Hippocampal formation (tissue), 2 donors: ENCODE data around the gene HOXA7.

ENCODE experiments used
- DNase-seq, 2 donors: peaks; one replicate each; lab custom pipeline; 2025; lab: John Stamatoyannopoulos, UW

Gene HOXA7

GRCh38 chr7:27118580-27118979 lies 37.9 kb downstream of the HOXA7 start:
- no peak for DNase-seq

GRCh38 chr7:27117887-27118491 lies 38.5 kb downstream of the HOXA7 start:
- DNase-seq, result no peak

DNA sequence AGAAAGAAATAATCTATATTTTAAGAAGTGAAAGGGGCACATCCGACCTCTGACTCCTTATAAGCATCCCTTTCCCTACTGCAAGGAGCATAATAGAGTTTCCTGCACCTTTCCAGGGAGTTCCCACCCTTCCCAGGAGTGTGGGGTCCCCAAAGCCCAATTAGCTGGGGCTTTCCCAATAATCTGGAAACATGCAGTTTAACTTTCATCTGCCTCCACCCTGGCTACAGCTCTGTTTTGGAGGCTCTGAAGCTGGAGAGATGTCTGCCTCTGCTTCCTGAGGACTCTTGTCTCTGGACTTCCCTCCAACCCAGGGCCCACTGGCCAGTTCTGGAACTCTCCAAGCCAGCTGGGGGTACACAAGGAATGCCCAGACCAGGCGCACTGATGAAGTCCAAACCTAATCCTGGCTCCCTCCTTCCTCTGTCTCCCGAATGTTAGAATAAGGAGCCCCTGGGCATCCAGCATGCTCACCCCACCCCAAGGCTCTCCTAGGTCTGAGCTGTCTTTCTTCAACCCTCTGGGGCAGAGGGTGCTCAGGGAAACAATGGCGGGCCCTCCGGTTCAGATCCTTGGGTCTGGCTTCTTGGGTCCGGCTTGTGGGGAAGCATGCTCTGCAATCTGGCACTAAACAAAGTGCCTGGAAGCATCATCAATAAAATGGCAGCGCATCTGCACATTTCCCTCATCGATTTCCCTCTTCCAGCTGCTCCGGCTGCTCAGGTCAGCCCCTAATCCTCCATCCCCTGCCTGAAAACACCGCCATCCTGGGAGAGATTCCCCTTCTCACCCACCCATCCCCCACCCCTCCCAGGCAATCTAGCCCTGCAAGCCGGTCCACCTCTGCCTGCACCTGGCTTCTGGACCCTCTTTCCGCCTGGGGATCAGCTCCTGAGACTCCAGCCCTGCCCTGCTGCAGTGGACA lies 39.3 kb downstream of the HOXA7 start:
- DNase-seq, result no peak

GRCh38 chr7:27116031-27116961 lies 40.2 kb downstream of the HOXA7 start:
- no peak for DNase-seq

DNA sequence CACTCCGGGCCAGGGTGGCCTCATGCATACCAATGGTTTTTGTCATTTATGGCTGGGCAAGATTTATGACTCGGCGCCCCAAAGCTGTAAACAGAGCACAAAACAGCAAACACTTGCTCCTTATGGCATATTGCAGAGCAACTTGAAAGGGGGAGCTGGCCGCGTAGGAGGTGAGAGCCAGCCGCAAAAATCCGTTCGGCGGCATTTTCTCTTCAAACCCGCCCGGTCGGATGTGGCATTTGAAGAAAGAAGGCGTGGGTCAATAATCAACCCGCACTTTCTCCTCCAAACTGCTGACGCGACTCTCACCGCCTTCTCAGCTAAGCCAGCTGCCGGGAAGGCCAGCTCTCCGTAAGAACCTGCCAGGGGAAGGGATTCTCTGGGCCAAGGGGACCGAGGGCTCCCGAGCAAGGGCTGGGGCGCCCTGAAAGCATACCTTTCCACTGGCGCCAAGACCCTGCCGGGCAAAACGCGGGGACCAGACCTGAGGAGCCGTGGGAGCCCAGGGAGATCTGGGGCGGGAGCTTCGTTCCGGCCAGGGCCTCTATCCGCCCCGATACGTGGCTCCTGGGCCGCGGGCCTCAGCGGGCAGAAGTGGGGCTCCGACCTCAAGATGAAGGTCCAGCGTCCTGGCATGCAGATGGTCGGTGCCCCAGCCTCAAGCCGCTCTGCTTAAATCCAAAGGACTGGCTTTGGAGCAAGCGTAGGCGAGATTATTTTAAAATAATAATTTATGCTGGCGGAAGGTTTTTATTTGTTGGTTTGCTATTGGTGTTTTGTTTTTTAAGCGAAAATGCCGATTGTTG lies 41.1 kb downstream of the HOXA7 start:
- no peak for DNase-seq

DNA sequence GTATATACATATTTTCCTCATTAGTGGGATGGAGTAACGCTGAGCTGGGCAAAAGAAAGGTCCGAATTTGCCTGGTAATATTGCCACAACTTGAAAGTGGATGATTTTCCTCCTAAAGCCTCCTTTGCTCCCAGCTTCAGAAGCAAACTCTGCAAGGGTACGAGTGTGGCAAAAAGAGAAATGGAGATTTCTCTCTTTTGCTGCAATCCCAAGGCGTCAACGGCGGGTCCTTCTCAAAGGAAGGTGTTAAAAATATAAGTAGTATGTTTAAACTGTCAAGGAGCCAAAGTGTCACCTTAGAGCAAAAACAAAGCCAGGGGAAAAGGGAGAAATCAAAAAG lies 41.6 kb downstream of the HOXA7 start:
- no peak for DNase-seq

- DNase-seq, result no peak
Measured at GRCh38 chr7:27113991-27114769, 42.3 kb downstream of the HOXA7 start.

GRCh38 chr7:27112955-27113949 lies 43.2 kb downstream of the HOXA7 start:
- no peak for DNase-seq

DNA sequence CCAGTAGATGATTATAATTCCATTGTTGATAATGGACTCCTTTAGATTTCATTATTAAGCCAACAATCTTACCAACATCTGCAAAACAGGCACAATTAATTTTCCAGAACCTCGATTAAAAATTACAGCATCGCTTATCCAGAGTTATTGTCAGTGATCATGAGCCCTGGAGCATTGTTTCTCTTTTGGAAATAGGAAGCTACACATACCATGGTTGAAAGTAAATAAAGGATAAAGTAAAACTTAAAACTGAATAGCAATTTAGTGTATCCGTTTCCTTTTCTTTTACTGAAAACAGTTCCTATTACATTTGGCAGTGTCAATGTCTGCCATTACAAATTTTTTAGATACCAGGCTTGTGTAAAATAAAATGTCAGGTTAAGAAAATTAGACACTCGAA lies 44.1 kb downstream of the HOXA7 start:
- DNase-seq, result no peak

- no peak for DNase-seq
Measured at GRCh38 chr7:27111751-27112277, 44.7 kb downstream of the HOXA7 start.

GRCh38 chr7:27111042-27111750 lies 45.3 kb downstream of the HOXA7 start:
- no peak for DNase-seq

- no peak for DNase-seq
Measured at GRCh38 chr7:27110186-27111031, 46.1 kb downstream of the HOXA7 start.

GRCh38 chr7:27109466-27110185 lies 46.8 kb downstream of the HOXA7 start:
- no peak for DNase-seq

DNA sequence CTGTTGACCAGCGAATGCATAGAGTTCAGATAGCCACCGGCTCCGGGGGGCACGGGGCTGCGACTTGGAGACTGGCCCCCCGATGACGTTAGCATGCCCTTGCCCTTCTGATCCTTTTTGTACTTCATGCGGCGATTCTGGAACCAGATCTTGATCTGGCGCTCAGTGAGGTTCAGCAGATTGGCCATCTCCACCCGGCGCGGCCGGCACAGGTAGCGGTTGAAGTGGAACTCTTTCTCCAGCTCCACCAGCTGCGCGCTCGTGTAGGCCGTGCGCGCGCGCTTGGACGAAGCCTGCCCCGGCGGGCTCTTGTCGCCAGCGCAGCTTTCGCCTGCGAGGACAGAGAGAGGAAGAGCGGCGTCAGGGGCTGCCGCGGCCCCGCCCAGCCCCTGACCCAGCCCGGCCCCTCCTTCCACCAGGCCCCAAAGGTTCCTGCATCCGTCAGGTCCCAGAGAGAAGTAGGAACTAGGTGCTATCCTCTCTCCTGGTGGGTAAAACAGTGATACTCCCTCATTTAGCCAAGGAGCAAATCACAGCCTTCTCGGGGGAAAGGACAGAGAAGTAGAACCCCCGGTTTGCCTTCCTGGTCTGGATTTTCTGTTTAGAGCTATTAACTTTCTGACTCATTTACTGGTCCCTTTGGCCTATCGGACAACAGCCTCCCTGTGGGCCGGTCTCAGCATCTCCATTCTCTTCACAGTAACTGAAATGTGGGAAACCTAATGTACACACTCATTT lies 47.9 kb downstream of the HOXA7 start:
- no peak for DNase-seq

GRCh38 chr7:27107391-27108381 lies 48.8 kb downstream of the HOXA7 start:
- no peak for DNase-seq
